HG03135 (cell line): ENCODE measurements around the gene PDE6B.
"Not testable (repeated sequence)": the region's sequence is repeated elsewhere in the genome, so short reads cannot be mapped to it uniquely, and the experiment has no call there.

Experiments used
- ATAC-seq: cut with Tn5 transposase; IDR thresholded peaks from one replicate; pipeline ENCODE4 v1.9.1; 2021; ENCODE audit warnings: mild to moderate bottlenecking, moderate library complexity; ENCODE audit not compliant: unreplicated experiment

Gene PDE6B

GRCh38 chr4:682490-683172 is 57.3 kb downstream of the PDE6B start:
- ATAC-seq: no peak

- no peak for ATAC-seq
Measured at GRCh38 chr4:683247-683897, 58.0 kb downstream of the PDE6B start.

- no peak for ATAC-seq
Measured at GRCh38 chr4:683982-684622, 58.7 kb downstream of the PDE6B start.

- ATAC-seq: no peak
Measured at GRCh38 chr4:684623-685327, 59.4 kb downstream of the PDE6B start.

GRCh38 chr4:685679-686412 is 60.5 kb downstream of the PDE6B start:
- ATAC-seq: no peak

GRCh38 chr4:686413-687040 is 61.2 kb downstream of the PDE6B start:
- ATAC-seq: no peak

GRCh38 chr4:687048-687970 is 61.9 kb downstream of the PDE6B start:
- no peak for ATAC-seq

- ATAC-seq: no peak
Measured at GRCh38 chr4:687971-688853, 62.8 kb downstream of the PDE6B start.

GRCh38 chr4:688854-689681 is 63.7 kb downstream of the PDE6B start, which contains the start of gene SLC49A3:
TSS of gene SLC49A3 (minus strand) at chr4:689151. CDS start at chr4:689127, 24 bp downstream.
- no peak for ATAC-seq

GRCh38 chr4:689723-690122 is 64.3 kb downstream of the PDE6B start:
- no peak for ATAC-seq

- no peak for ATAC-seq
Measured at GRCh38 chr4:692771-693554, 67.6 kb downstream of the PDE6B start.

GRCh38 chr4:694341-694940 is 69.1 kb downstream of the PDE6B start:
- ATAC-seq: not testable (repeated sequence)

- ATAC-seq: no peak
Measured at GRCh38 chr4:699816-700580, 74.6 kb downstream of the PDE6B start.

- ATAC-seq: no peak
Measured at GRCh38 chr4:700587-701264, 75.4 kb downstream of the PDE6B start.

GRCh38 chr4:702618-703048 is 77.3 kb downstream of the PDE6B start:
- ATAC-seq: no peak
